GM19099 (cell line): ENCODE data around the gene PSORS1C1.

Experiments used
- POLR2A ChIP-seq: IDR thresholded peaks from 3 replicates; pipeline ENCODE4 v1.6.1; 2011; ENCODE audit warnings: low read depth; ENCODE audit not compliant: insufficient read length; ENCODE audit errors: extremely low read depth

PSORS1C1 gene

GRCh38 chr6:31161216-31162126 lies 46.9 kb downstream of the PSORS1C1 start:
- no peak for TF ChIP-seq POLR2A

- no peak for TF ChIP-seq POLR2A
Measured at GRCh38 chr6:31162463-31163165, 48.0 kb downstream of the PSORS1C1 start.

GRCh38 chr6:31163922-31164321 lies 49.3 kb downstream of the PSORS1C1 start:
- TF ChIP-seq POLR2A: no peak

- TF ChIP-seq POLR2A: peak; percentile 64
Measured at GRCh38 chr6:31165064-31165832, 50.6 kb downstream of the PSORS1C1 start.

GRCh38 chr6:31165986-31166385 lies 51.4 kb downstream of the PSORS1C1 start:
- no peak for TF ChIP-seq POLR2A

GRCh38 chr6:31168606-31169005 lies 54.0 kb downstream of the PSORS1C1 start:
- TF ChIP-seq POLR2A: no peak

- TF ChIP-seq POLR2A: no peak
Measured at GRCh38 chr6:31169123-31169857, 54.7 kb downstream of the PSORS1C1 start.

- no peak for TF ChIP-seq POLR2A
Measured at GRCh38 chr6:31170600-31170881, 55.9 kb downstream of the PSORS1C1 start, which contains the start of gene POU5F1. TSS of gene POU5F1 (minus strand) at chr6:31170682. CDS start at chr6:31170620, 62 bp downstream.

- TF ChIP-seq POLR2A: no peak
Measured at GRCh38 chr6:31170987-31171671, 56.5 kb downstream of the PSORS1C1 start.

GRCh38 chr6:31171931-31172905 lies 57.6 kb downstream of the PSORS1C1 start:
- TF ChIP-seq POLR2A: no peak

- TF ChIP-seq POLR2A: no peak
Measured at GRCh38 chr6:31172973-31173384, 58.4 kb downstream of the PSORS1C1 start.

- no peak for TF ChIP-seq POLR2A
Measured at GRCh38 chr6:31173406-31173805, 58.8 kb downstream of the PSORS1C1 start.

GRCh38 chr6:31174378-31174777 lies 59.8 kb downstream of the PSORS1C1 start:
- TF ChIP-seq POLR2A: no peak

- no peak for TF ChIP-seq POLR2A
Measured at GRCh38 chr6:31175971-31176370, 61.4 kb downstream of the PSORS1C1 start.
